ENCODE measurements around the gene KRT34. TPM values are rescaled to one million over a fixed set of nuclear protein-coding genes. Genes with fewer than 3 reads are reported as not detected.
A peak's percentile ranks its signal among the peaks of the same experiment; 100 is the strongest.
"Not testable (repeated sequence)": the region's sequence is repeated elsewhere in the genome, so short reads cannot be mapped to it uniquely, and the experiment has no call there.

Gene KRT34
- polyA plus RNA-seq, 4 donors = not detected

- DNase-seq (ENCODE audit: low read depth in 4 of 4, low spot score in 3 of 4) = no peak
Measured at GRCh38 chr17:41406205-41406604, 24.1 kb upstream of the KRT34 start.

GRCh38 chr17:41404024-41404671, 22.0 kb upstream of the KRT34 start:
- DNase-seq (ENCODE audit: low read depth in 4 of 4, low spot score in 3 of 4) = no peak

GRCh38 chr17:41403404-41404023, 21.4 kb upstream of the KRT34 start:
- no peak for DNase-seq (ENCODE audit: low read depth in 4 of 4, low spot score in 3 of 4)

- no peak for DNase-seq (ENCODE audit: low read depth in 4 of 4, low spot score in 3 of 4)
Measured at GRCh38 chr17:41402161-41402560, 20.1 kb upstream of the KRT34 start.

GRCh38 chr17:41396996-41397660, 15.0 kb upstream of the KRT34 start, which contains the start of gene KRT31:
KRT31 (minus strand) TSS chr17:41397608; CDS start chr17:41397539, 69 bp downstream.
- DNase-seq (ENCODE audit: low read depth in 4 of 4, low spot score in 3 of 4) = no peak

- DNase-seq (ENCODE audit: low read depth in 4 of 4, low spot score in 3 of 4) = no peak
Measured at GRCh38 chr17:41396340-41396739, 14.2 kb upstream of the KRT34 start.

GRCh38 chr17:41395611-41396010, 13.5 kb upstream of the KRT34 start:
- DNase-seq (ENCODE audit: low read depth in 4 of 4, low spot score in 3 of 4) = no peak

GRCh38 chr17:41395044-41395443, 12.9 kb upstream of the KRT34 start:
- not testable (repeated sequence) for DNase-seq (ENCODE audit: low read depth in 4 of 4, low spot score in 3 of 4)

- DNase-seq (ENCODE audit: low read depth in 4 of 4, low spot score in 3 of 4) = no peak
Measured at GRCh38 chr17:41394254-41394996, 12.3 kb upstream of the KRT34 start.

- no peak for DNase-seq (ENCODE audit: low read depth in 4 of 4, low spot score in 3 of 4)
Measured at GRCh38 chr17:41393826-41394225, 11.7 kb upstream of the KRT34 start.

- no peak for DNase-seq (ENCODE audit: low read depth in 4 of 4, low spot score in 3 of 4)
Measured at GRCh38 chr17:41393294-41393693, 11.2 kb upstream of the KRT34 start.

GRCh38 chr17:41392278-41392677, 10.2 kb upstream of the KRT34 start:
- no peak for DNase-seq (ENCODE audit: low read depth in 4 of 4, low spot score in 3 of 4)

GRCh38 chr17:41391535-41391934, 9.4 kb upstream of the KRT34 start:
- no peak for DNase-seq (ENCODE audit: low read depth in 4 of 4, low spot score in 3 of 4)

GRCh38 chr17:41390411-41390938, 8.4 kb upstream of the KRT34 start:
- DNase-seq (ENCODE audit: low read depth in 4 of 4, low spot score in 3 of 4) = no peak

- DNase-seq (ENCODE audit: low read depth in 4 of 4, low spot score in 3 of 4) = no peak
Measured at GRCh38 chr17:41387670-41388069, 5.6 kb upstream of the KRT34 start.

- DNase-seq (ENCODE audit: low read depth in 4 of 4, low spot score in 3 of 4) = no peak
Measured at GRCh38 chr17:41386227-41386626, 4.1 kb upstream of the KRT34 start.

- no peak for DNase-seq (ENCODE audit: low read depth in 4 of 4, low spot score in 3 of 4)
Measured at GRCh38 chr17:41383690-41384089, 1.6 kb upstream of the KRT34 start.

GRCh38 chr17:41382394-41382793, 288 bp upstream of the KRT34 start:
- no peak for DNase-seq (ENCODE audit: low read depth in 4 of 4, low spot score in 3 of 4)

GRCh38 chr17:41380091-41380490, 2.0 kb downstream of the KRT34 start:
- not testable (repeated sequence) for DNase-seq (ENCODE audit: low read depth in 4 of 4, low spot score in 3 of 4)

- peak in 1 of 4 donors; percentile 7 for DNase-seq (ENCODE audit: low read depth in 4 of 4, low spot score in 3 of 4)
Measured at GRCh38 chr17:41377546-41377945, 4.6 kb downstream of the KRT34 start.

GRCh38 chr17:41369713-41370112, 12.4 kb downstream of the KRT34 start, which contains the start of gene KRT33B:
KRT33B (minus strand) TSS chr17:41369813; CDS start chr17:41369750, 63 bp downstream.
- no peak for DNase-seq (ENCODE audit: low read depth in 4 of 4, low spot score in 3 of 4)

All from right renal pelvis (tissue), 4 donors.